HG03064 (cell line): ENCODE results near the gene PLLP.
"Not testable (repeated sequence)": the region's sequence is repeated elsewhere in the genome, so short reads cannot be mapped to it uniquely, and the experiment has no call there.

ENCODE experiments used
- ATAC-seq: cut with Tn5 transposase; IDR thresholded peaks from one replicate; pipeline ENCODE4 v1.9.1; 2021; ENCODE audit warnings: low read depth; ENCODE audit not compliant: unreplicated experiment

The PLLP gene

DNA sequence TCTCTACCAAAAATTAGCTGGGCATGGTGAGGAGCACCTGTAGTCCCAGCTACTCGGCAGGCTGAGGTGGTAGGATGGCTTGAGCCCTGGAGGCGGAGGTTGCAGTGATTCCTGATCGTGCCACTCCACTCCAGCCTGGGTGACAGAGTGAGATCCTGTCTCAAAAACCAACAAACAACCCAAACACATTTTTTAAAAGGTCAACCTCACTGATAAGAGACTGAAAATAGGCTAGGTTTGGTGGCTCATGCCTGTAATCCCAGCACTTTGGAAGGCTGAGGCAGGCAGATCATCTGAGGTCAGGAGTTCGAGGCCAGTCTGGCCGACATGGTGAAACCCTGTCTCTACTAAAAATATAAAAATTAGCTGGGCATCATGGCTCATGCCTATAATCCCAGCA lies 8.5 kb downstream of the PLLP start:
- ATAC-seq, result not testable (repeated sequence)

DNA sequence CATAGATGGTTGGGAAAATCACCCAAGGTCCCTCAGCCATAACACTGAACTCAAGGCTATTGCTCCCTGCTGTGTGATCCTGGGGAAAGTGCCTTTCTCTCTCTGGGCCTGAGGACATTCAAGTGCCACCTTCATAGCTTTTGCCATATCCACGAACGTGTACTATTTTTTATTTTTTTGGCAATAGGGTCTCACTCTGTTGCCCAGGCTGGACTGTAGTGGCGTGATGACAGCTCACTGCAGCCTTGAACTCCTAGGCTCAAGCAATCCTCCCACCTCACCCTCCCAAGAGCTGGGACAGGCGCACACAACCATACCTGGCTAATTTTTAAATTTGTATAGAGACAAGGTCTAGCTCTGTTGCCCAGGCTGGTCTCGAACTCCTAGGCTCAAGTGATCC lies 10.6 kb downstream of the PLLP start:
- no peak for ATAC-seq

DNA sequence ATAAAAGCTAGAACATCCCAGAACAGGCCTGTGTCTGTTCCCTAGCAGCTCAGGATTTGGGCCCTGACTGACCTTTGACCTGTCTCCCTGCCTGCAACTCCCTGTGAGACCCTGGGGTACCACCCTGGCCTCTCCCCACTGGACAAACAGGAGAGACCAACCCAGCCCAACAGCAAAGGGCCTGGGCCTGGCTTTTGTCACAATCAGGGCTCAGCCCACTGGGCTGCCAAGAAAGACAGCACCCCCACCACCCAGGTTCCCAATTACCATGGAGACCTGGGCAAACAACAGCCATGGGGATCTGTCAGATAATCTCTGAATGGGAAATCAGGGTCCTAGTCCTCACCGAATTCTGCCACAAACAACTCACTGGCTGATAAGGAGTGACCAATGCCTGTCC lies 11.1 kb downstream of the PLLP start:
- ATAC-seq, result no peak

DNA sequence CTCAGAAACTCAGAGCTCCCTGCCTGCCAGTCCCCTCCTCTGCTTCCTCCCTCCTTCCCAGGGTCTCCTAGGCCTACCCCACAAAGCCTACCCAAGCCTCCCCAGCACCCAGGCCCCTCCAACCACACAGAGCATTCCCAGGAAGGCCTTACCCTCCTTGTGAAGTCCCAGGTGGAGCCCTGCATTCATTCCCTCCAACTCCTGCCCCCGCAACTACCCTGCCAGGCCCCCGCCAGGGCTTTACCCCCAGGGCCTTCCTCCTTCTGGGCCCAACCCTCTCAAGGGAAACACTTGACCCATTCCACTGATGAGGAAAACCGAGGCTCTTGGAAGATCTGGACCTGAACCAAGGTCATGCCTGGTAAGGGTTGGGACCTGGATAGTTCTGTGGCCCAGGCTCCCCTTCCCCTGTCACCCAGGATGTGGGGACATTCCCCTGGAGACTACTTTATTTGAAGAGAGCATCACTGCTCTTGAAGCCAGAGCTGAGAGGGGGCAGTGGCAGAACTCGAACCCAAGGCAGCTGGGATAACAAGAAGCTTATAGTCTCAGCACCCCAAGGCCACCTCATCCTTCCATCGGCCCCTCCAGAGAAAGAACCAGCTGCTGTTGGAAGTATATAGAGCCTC lies 12.5 kb downstream of the PLLP start:
- ATAC-seq, result no peak

DNA sequence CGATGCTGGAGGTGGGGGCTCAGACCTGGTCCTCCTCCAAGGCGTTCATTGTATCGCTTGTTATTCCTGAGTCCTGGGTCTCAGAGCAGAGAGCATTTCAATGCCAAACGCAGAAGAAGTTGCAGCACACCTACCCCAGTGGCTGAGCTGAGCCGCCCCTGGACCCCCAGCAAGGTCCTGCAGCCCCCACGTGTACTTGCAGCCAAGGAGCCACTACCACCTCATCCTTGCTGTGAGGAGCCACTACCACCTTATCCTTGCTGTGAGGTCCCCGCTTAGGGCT lies 13.5 kb downstream of the PLLP start:
- ATAC-seq, result no peak

DNA sequence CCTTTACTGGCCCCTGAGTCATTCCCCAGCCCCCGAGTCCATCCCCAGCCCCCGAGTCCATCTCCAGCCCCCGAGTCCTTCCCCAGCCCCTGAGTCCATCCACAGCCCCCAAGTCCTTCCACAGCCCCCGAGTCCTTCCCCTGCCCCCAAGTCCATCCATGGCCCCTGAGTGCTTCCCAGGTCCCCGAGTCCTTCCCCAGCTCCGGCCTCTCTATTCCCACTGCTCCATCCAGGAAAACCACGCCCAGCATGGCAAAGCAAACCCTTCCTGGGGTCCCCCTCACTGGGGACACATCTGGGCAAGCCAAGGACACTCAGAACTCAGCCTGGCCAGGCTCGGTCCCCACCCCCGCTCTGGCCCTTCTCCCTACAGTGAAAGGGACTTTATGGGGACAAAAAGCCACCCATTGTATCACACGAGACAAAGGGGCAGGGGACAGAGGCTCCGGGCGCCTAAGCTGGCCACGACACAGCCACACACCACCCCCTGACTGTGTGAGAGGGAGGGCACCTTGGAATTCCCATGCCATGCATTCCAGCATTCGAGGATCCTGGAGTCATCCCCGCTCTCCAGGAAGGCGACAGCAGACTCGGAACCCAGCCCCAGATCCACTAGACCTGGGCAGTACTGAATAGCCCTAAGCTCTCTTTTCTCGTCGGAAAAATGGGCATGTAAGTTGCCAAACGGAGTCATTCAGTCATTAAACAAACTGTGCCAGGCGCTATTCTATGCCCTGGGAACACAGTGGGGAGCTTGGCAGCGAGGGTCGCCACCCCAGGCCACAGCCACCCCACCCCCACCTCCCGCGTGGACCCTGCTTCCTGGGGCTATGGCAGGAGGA lies 14.0 kb downstream of the PLLP start:
- ATAC-seq, result no peak

DNA sequence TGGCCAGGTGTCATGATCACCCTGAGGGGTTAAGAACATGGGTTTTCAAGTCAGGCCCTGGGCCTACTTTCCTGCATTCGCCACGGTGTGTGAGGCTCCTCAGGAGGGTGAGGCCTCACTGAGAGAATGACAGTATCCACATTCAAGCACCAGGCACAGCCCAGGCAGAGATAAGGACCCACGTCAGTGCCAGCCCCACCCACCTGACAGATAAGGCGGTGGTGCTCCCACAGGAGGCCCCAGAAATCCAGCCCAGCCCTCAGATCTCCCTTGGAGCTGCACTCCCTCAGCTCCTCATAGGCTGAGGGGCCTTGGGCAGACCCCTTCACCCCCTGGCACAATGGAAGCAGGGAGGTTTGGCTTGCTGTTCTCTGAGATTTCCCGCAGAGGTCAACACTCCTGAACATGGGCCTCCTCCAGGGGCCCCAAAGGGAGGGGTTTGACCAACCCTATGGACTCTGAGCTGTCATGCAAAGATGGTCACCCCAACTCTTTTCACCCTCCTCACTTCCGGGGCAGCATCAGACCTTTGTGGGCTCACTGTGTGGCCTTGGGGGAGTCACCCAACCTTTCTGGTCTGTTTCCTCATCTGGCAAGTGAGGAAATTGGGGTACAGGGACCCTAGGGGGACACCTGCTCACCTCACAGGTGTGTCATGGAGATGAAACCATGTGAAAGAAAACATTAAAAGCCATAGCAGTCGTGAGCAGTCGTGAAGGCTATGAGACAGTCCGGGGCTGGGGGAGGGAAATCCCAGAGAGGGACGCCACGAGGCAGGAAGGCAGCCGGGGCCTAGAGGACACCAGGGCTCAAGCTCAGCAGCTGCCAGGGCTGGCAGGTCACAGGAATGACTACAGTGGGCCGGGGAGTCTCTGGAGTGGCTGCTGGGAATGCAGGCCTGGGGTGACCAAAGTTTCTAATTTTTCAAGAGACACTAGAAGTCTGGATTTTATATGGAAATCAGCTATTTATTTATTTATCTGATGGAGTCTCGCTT lies 15.4 kb downstream of the PLLP start:
- ATAC-seq, result no peak

DNA sequence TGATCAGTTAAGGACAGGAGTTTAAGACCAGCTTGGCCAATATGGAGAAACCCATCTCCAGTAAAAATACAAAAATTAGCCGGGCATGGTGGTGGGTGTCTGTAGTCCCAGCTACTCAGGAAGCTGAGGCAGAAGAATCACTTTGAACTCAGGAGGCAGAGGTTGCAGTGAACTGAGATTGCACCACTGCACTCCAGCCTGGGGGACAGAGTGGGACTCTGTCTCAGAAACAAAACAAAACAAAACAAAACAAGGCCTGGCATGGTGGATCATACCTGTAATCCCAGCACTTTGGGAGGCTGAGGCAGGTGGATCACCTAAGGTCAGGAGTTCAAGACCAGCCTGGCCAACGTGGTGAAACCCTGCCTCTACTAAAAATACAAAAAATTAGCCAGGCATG lies 17.1 kb downstream of the PLLP start:
- ATAC-seq, result not testable (repeated sequence)

DNA sequence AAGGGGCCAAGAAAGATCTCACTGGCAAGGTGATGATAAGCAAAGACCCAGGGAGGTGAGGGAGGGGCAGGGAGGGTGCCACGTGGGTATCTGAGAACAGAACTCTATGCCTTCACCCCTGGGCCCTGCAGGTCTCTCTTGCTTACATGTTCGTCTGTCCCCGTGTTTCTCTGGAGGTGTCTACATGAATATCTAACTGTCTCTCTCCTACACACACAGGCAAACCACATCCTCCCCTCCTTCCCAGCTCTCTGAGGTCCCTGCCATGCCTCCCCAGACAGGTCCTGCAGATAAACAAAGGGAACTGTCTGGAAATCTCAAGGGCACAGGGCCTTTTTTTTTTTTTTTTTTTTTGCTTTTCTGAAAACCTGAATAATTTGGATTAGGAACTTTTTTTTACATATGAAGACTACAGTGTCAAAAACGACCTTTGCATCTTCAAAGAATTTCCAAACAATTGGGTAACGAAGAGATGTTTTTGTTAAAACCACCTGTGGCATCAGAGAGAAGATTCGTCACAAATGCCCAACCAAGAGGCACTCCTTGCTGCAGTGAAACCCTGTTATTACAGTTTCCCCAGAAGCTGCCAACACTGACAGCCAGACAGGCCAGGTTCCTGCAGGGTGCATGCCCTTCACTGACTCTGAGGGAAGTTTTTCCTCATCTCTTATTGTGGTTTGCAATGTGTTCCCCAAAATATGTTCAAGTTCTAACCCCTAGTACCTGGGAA lies 17.8 kb downstream of the PLLP start:
- ATAC-seq, result no peak

DNA sequence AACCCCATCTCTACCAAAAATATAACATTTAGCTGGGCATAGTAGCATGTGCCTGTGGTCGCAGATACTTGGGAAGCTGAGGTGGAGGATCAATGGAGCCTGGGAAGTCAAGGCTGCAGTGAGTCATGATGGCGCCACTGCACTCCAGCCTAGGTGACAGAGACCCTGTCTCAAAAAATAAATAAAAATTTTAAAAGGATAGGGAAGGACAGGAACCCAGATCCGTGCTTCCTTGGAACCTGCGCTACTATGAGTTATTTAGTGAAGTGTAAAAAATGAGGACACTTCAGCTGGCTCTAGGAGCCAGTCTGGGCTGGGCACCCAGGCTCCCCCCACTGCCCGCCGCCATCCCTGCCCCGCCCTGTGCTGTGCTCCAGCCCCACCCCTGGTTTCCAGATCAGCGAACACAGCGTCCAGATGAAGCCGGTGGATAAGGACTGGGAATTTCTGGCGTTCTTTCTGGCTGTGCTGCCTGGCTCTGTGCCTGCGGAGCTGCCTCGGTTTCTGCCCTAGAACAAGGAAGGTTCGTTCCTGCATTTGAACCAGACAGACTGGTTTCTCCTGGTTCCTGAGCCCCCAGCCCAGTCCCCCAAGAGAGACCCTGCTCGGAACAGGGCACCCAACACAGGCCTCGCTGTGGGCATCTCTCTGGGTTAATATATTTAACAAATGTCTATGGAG lies 18.5 kb downstream of the PLLP start:
- ATAC-seq, result no peak

DNA sequence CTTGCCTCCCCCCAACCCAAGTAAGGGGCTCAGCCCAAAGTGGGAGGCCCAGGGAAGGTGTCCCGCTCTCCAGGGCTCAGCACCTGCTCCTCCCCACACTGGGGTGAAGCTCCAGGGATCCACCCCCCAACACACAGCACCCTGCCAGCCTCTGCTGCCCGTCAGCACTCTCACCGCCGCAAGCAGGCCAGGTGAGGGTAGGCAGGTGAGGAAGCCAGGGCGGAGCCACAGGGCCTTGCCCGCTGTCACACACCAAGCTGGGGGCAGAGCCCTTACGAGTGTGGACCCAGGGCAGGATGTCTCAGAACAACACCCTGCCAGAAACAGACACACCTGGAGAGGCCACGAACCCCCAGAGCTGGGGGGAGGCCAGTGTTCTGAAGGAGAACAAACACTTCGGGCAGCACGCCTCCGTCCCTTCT lies 19.5 kb downstream of the PLLP start:
- ATAC-seq, result no peak

DNA sequence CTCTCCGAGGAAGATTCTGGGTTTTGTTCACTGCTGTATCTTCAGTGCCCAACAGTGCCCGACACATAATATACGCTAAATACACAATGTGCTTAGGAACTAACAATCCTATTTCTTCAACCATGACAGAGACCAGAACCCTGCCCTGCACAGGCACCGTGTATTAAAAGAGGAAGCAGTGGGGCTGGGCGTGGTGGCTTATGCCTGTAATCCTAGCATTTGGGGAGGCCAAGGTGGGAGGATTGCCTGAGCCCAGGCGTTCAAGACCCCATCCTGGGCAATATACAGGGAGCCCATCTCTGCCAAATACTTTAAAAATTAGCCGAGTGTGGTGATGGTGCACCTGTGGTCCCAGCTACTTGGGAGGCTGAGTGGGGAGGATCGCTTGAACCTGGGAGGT lies 20.1 kb downstream of the PLLP start:
- ATAC-seq, result no peak

DNA sequence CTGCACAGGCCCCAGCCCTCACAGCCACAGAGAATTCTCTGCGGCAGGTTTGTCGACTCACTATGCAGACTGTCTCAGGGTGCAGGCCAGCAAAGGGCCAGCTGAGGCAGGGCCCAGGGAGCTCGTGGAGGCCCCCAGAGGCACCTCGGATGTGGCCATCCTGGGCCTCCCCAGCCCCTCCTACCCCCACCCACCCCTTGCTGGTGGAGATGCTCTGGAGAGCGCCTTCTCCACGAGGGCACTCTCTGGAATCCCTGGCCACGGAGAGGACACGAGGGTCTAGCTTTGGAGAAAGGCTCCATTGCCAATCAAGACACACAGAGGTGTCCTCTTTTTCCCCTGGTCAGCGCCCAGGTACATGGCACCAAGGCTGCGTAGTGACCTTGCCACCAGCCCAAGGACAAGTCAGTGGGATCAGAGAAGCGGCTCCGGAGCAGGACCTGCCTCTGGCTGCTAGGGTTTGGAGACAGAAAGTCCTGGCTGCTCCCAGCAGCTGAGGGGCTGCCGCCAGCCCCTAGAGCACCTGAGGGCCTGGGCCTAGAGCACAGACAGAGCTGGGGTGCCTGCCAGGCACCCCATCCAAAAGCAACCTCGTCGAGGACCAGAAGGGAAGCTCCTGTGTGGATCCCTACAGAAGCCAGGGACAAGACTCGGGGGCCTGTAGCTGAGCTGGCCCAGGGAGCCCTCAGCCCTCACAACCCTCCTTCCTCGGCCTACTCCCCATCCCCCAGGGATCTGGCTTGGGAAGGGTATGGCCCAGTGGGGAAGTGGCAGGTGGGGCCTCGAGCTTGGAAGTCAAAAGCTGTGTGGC lies 20.7 kb downstream of the PLLP start:
- no peak for ATAC-seq

DNA sequence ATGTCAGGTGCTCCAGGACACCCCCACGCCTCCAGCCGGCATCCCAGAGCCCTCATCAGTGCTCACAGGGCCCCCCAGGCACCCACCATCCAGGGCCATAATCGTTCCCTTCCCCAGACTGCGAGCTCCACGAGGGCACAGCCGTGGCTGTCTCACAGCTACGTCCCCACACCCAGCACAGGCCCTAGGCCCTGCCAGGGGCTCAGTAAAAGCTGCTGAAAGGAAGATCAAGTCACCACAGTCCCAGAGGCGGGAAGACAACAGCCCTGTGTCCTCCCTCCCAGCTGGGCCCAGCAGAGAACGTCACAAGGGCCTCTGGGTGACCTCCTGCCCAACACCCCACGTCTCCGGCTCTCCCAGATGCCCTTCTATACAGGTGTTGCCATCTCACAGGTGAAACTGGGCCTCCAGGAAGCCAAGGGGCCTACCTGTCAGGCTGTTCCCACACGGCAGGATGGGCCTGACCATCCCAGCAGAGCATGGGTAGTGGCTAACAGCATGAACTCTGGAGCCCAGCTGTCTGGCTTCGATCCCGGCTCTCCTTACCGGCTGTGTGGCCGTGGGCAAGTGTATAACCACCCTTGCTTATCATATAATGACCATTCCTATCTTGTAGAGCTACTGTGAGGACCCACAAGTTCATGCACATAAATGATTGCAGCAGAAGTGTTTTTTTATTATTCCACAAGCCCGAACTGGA lies 21.5 kb downstream of the PLLP start:
- ATAC-seq, result no peak

DNA sequence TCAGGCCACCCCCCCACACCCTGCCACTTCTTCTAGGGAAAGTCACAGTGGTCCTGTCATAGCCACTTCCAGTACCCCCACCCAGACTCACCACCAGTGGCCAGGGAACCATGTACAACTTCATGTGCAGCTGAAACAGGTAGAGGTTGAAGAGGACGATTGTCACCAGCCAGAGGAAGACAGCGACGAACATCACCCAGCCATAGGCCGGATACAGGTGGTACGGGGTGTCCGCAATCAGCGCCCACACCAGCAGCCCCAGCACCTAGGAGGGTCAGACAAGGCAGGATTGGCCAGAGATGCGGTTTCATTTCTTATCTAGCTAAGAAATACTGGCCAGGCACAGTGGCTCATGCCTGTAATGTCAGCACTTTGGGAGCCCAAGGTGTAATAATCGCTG lies 22.7 kb downstream of the PLLP start:
- ATAC-seq, result no peak

DNA sequence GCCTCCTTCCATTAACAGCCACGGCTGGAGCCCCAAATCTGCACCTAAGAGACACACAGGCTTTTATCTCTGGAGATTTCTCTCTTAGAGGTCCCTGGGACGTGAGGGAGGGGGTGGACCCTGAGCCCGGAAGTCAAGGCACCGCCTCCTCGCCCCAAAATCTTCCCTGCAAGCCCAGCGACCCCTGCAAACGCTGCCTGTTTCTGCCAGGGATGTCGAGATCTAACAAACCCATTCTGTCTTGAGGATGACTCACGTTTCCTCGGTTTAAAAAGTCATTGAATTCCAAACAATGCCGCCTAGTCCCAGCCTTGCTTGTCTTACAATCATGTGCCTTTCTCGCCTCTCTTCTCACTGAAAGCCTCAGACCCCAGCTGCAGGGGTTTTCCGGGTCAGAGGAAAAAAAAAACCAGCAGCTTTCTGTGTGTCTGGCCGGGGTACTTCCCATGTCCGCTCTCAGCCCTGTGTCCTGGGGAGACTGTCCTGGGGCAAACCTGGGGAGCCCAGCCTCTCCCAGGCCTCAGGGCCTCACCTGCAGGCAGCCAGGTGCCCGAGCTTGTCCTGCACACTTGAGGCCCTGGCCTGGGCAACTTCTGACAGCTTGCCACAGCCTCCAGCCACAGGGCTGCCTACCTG lies 24.1 kb downstream of the PLLP start:
- no peak for ATAC-seq

DNA sequence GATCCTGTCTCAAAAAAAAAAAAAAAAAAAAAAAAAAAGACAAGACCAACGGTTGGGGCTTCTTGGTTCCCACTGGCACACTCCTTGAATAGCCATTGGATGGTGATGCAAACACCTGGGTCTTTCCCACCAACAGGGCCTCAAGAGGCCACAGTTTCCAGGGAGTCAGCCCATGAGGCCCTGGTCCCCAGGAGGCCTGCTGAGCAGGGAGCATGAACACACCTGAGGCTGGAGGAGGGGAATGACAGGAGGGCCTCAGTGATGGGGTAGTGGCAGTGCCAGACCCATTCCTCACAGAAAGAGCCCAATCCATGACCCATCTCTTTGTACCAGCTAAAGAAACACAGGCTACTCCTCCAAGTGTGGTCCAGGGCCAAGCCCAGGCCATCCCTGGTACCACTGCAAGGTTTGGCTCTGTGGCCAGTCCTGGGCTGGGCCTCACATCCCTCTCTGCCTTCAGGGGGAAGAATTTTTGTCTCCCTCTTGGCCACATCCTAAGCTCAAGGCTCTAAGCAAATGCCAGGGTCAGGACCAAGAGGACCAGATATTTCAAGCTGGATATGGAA lies 25.5 kb downstream of the PLLP start:
- ATAC-seq, result no peak
